Activated T-cell treated with anti-CD3 and anti-CD28 coated beads for 24 hours (primary cell): ENCODE measurements around the gene UMPS.

Source experiments
- DNase-seq: peaks from one replicate; pipeline ENCODE4 v3.0.0-alpha.2; 2020; ENCODE audit warnings: low read depth

UMPS gene

GRCh38 chr3:124730129-124730940 is at the start of gene UMPS:
TSS of gene UMPS (plus strand) at chr3:124730452. CDS start at chr3:124730472, 20 bp downstream.
- peak; percentile 91 for DNase-seq

- DNase-seq = no peak
Measured at GRCh38 chr3:124680521-124680920, 49.7 kb upstream of the UMPS start.

- DNase-seq = no peak
Measured at GRCh38 chr3:124682263-124682662, 48.0 kb upstream of the UMPS start.

GRCh38 chr3:124684459-124684858 is 45.8 kb upstream of the UMPS start:
- DNase-seq = no peak

GRCh38 chr3:124685067-124685466 is 45.2 kb upstream of the UMPS start:
- no peak for DNase-seq

- DNase-seq = no peak
Measured at GRCh38 chr3:124685481-124685880, 44.8 kb upstream of the UMPS start.

- no peak for DNase-seq
Measured at GRCh38 chr3:124686028-124686670, 44.1 kb upstream of the UMPS start.

GRCh38 chr3:124688581-124689454 is 41.4 kb upstream of the UMPS start:
- DNase-seq = peak; percentile 60

- DNase-seq = no peak
Measured at GRCh38 chr3:124691599-124691998, 38.7 kb upstream of the UMPS start.

- no peak for DNase-seq
Measured at GRCh38 chr3:124694486-124694885, 35.8 kb upstream of the UMPS start.

- DNase-seq = no peak
Measured at GRCh38 chr3:124695369-124695768, 34.9 kb upstream of the UMPS start.

GRCh38 chr3:124696006-124696405 is 34.2 kb upstream of the UMPS start:
- DNase-seq = no peak

GRCh38 chr3:124697302-124697701 is 33.0 kb upstream of the UMPS start:
- no peak for DNase-seq

- no peak for DNase-seq
Measured at GRCh38 chr3:124698030-124698770, 32.1 kb upstream of the UMPS start.

GRCh38 chr3:124699051-124699450 is 31.2 kb upstream of the UMPS start:
- DNase-seq = no peak

- DNase-seq = no peak
Measured at GRCh38 chr3:124699686-124700396, 30.4 kb upstream of the UMPS start.

- no peak for DNase-seq
Measured at GRCh38 chr3:124700880-124701684, 29.2 kb upstream of the UMPS start.

GRCh38 chr3:124701687-124702086 is 28.6 kb upstream of the UMPS start:
- no peak for DNase-seq

GRCh38 chr3:124702950-124703349 is 27.3 kb upstream of the UMPS start:
- no peak for DNase-seq

GRCh38 chr3:124705552-124705951 is 24.7 kb upstream of the UMPS start:
- DNase-seq = no peak
